ENCODE data around the gene GRM3. TPM values are rescaled to one million over a fixed set of nuclear protein-coding genes. Genes with fewer than 3 reads are reported as not detected.

The GRM3 gene
- total and polyA plus RNA-seq, 4 donors: 0.17 TPM; not detected in 3

- DNase-seq (no peak), ATAC-seq (ENCODE audit: insufficient read depth, low FRiP score) (no peak)
- no peak overlapping the region for H3K27ac ChIP-seq (ENCODE audit: low read depth in 1 of 2, low read length in 1 of 2)
- H3K9ac ChIP-seq (ENCODE audit: insufficient read depth in 1 of 2, low read length in 2 of 2): no peak overlapping the region
- no peaks in the 10 kb centered on the region for H3K4me1 ChIP-seq (ENCODE audit: control insufficient read depth in 5 of 5, insufficient read depth in 5 of 5, low read length in 5 of 5)
- H3K4me3 ChIP-seq: no peak overlapping the region
- H3K27me3 ChIP-seq (ENCODE audit: control insufficient read depth in 3 of 3, insufficient read depth in 3 of 3, low read length in 2 of 3): no peaks in the 10 kb centered on the region
- no peaks in the 10 kb centered on the region for H3K9me3 ChIP-seq (ENCODE audit: control insufficient read depth in 4 of 4, insufficient read depth in 3 of 4, low read length in 3 of 4)
- WGBS, 2 donors: 89 to 92% methylated on average over 4 of the region's 4 CpGs
- no peak for TF ChIP-seq CTCF (IDR thresholded peaks at IDR 0.05; ENCODE audit: control extremely low read depth, extremely low read depth)
- H3K36me3 ChIP-seq (ENCODE audit: control insufficient read depth in 4 of 4, insufficient read depth in 4 of 4, low read length in 4 of 4): peaks cover 0 to 2% (median 0%) of the 10 kb centered on the region in 4 donors
These were observed 270.0 kb downstream of the GRM3 start for GRCh38 chr7:86913709-86914108.
